ENCODE results near the gene HEMK1. TPM values are rescaled to one million over a fixed set of nuclear protein-coding genes. Genes with fewer than 3 reads are reported as not detected.
A peak's percentile ranks its signal among the peaks of the same experiment; 100 is the strongest.

Gene HEMK1
- total RNA-seq, 2 experiments from 2014 or later = 97.1 to 101 TPM

DNA sequence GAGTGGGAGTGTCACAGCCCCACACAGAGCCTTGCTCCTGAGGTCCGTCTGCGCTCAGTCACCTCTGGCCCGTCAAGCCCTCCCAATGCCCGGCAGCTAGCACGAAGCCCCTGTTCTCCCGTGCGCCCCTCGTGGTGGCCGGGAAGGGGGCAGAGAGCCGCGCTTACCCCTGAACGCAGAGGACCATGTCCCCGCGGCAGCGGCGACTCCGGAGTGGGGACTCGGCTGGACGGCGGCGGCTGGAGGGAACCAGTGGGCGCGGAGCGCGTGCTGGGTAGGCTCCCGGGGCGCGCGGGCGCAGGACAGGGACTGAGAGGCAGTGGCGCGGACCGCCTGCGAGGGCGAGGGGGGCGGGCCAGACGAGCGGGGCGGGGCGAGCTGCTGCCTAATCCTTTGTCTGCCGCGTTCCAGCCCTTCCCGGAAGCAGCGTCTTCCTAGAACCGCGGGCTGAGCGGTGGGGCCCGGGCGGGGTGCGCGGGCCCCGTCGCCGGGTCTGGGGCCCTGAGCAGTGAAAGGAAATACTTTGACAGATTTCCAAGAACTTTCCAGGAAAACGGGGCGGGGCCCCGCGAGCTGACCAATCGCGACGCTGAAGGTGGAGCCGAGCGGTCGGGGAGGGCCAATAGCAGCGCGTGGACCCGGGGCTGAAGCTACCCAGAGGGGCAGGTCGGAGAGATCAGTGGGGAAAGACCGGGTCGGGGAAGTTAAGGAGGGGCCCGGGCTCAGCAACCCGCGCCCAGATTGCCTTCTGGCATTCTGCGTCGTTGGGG is 42.3 kb downstream of the HEMK1 start, which contains the start of gene CISH:
TSS of gene CISH (minus strand) at position 311 of the 770 bp plus-strand sequence. CDS start at position 187, 124 bp downstream.
- ATAC-seq = peak; percentile 63
- CTCF ChIA-PET = interaction anchor here (0.7 to 25.1 kb wide), 11 partner anchors 11 to 274 kb away, joined by 3 to 769 read pairs (median 8); partner anchors contain the start of genes C3orf18 and HEMK1
- Mint-ChIP-seq H3K27me3 (no peaks in the 10 kb centered on the region), H3K9me3 (no peaks in the 10 kb centered on the region), H3K27ac (peak within 1 kb of the TSS; percentile 100), H3K36me3 (ENCODE audit: low read depth) (peaks cover 97% of the 10 kb centered on the region), H3K4me1 (ENCODE audit: low read depth) (peaks cover 18% of the 10 kb centered on the region), H3K4me3 (peak within 1 kb of the TSS; percentile 94)
- peak; percentile 25 for TF ChIP-seq CTCF (IDR thresholded peaks at IDR 0.05)
- intact Hi-C loops (cut with micrococcal nuclease) = loop anchor here (2.0 kb wide), 1 partner anchor 39 kb away; no protein-coding TSS in a partner anchor
- POLR2A ChIA-PET = interaction anchor here (0.9 to 25.6 kb wide), 8 partner anchors 9 to 774 kb away, joined by 3 to 2276 read pairs (median 18); partner anchors contain the start of genes C3orf18, HEMK1, MANF and RASSF1
- DNase-seq = peak; percentile 99

- Mint-ChIP-seq H3K4me3 (peak overlapping the region; percentile 94), H3K27me3 (no peaks in the 10 kb centered on the region), H3K4me1 (ENCODE audit: low read depth) (peaks cover 18% of the 10 kb centered on the region), H3K9me3 (no peaks in the 10 kb centered on the region), H3K36me3 (ENCODE audit: low read depth) (peaks cover 90% of the 10 kb centered on the region), H3K27ac (peak overlapping the region; percentile 100)
- DNase-seq (no peak), ATAC-seq (no peak)
- intact Hi-C loops (cut with micrococcal nuclease) = loop anchor here (2.0 kb wide), 1 partner anchor 40 kb away; no protein-coding TSS in a partner anchor
- CTCF ChIA-PET = interaction anchor here (0.6 to 25.1 kb wide), 15 partner anchors 12 to 275 kb away, joined by 3 to 769 read pairs (median 7); partner anchors contain the start of genes C3orf18 and HEMK1
- POLR2A ChIA-PET = interaction anchor here (0.9 to 25.6 kb wide), 7 partner anchors 8 to 274 kb away, joined by 3 to 2276 read pairs (median 26); partner anchors contain the start of genes C3orf18, HEMK1, RASSF1 and TMEM115
- no peak for TF ChIP-seq CTCF (IDR thresholded peaks at IDR 0.05)
Observed at GRCh38 chr3:50612234-50612882, 43.0 kb downstream of the HEMK1 start.

DNA sequence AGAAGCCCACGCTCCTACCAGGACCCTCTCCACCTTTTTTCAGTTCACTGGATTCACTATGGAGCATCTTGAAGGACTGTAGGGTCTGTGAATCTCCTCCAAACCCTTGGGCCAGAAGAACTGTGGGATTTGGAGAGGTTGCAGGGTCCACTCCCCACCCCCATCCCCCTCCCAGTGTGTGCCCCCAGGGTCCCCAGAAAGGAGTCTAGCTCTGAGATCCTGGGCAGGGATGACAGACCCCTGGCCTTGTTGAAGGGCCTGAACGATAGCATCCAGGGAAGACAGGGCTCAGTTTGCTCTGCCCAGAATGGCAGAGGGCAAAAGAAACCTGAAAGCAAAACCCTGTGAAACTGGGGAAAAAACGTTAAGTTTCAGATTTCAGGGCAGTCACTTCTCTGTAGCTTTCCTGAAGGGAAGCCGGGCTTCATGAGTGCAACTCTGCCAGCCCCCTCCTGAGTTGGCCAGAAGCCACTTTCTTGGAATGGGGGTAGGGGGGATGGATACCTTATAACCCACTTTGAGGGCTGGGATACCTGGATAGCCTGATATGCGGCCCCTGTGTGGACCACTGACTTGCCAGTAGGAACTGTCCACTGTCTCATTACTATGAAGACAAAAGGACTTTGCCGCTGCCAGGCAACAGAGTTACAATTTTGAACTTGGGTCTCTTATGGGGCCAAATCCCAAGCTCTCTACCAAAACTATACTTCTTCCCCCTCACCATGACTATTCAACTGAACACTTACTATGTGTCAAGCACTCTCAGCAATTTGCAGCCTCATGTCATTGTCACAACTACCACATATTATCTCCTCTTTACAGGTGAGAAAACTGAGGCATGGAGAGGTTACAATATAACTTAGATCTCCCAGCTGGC is 43.9 kb downstream of the HEMK1 start:
- H3K4me3 Mint-ChIP-seq = peak overlapping the region; percentile 94
- peaks cover 18% of the 10 kb centered on the region for H3K4me1 Mint-ChIP-seq (ENCODE audit: low read depth)
- no peak for TF ChIP-seq CTCF (IDR thresholded peaks at IDR 0.05)
- H3K27me3 Mint-ChIP-seq = no peaks in the 10 kb centered on the region
- H3K9me3 Mint-ChIP-seq = no peaks in the 10 kb centered on the region
- ChIA-PET CTCF (interaction anchor here (0.6 to 25.1 kb wide), 17 partner anchors 12 to 273 kb away, joined by 3 to 769 read pairs (median 4); partner anchors contain the start of genes C3orf18, HEMK1 and RASSF1), POLR2A (interaction anchor here (1.2 to 25.6 kb wide), 5 partner anchors 10 to 275 kb away, joined by 4 to 2276 read pairs (median 67); partner anchors contain the start of genes C3orf18, HEMK1 and RASSF1)
- ATAC-seq (no peak), DNase-seq (no peak)
- intact Hi-C loops (cut with micrococcal nuclease) = loop anchor here (2.0 kb wide), 1 partner anchor 40 kb away; no protein-coding TSS in a partner anchor
- H3K27ac Mint-ChIP-seq = peak overlapping the region; percentile 100
- H3K36me3 Mint-ChIP-seq (ENCODE audit: low read depth) = peaks cover 88% of the 10 kb centered on the region

GRCh38 chr3:50615190-50615589 is 45.9 kb downstream of the HEMK1 start:
- no peaks in the 10 kb centered on the region for H3K27me3 Mint-ChIP-seq
- H3K27ac Mint-ChIP-seq = peak overlapping the region; percentile 94
- ChIA-PET CTCF (interaction anchor here (0.8 to 25.1 kb wide), 22 partner anchors 10 to 773 kb away, joined by 3 to 769 read pairs (median 14); partner anchors contain the start of genes C3orf18, DOCK3 and HEMK1), POLR2A (interaction anchor here (1.0 to 25.6 kb wide), 8 partner anchors 9 to 770 kb away, joined by 4 to 2276 read pairs (median 24); partner anchors contain the start of genes C3orf18, DOCK3, HEMK1 and MANF)
- TF ChIP-seq CTCF (IDR thresholded peaks at IDR 0.05) = no peak
- H3K4me3 Mint-ChIP-seq = peak overlapping the region; percentile 94
- intact Hi-C loops (cut with micrococcal nuclease) = loop anchor here (5.0 kb wide), 2 partner anchors 37 to 772 kb away; partner anchors contain the start of gene MANF
- H3K9me3 Mint-ChIP-seq = no peaks in the 10 kb centered on the region
- ATAC-seq (no peak), DNase-seq (no peak)
- H3K4me1 Mint-ChIP-seq (ENCODE audit: low read depth) = peaks cover 32% of the 10 kb centered on the region
- H3K36me3 Mint-ChIP-seq (ENCODE audit: low read depth) = peaks cover 87% of the 10 kb centered on the region
